Lower lobe of right lung (tissue), 2 donors: ENCODE data around the gene VIPR2. TPM values are rescaled to one million over a fixed set of nuclear protein-coding genes. Genes with fewer than 3 reads are reported as not detected.

Experiments used
- ATAC-seq, 2 donors: fragments of 200-7000 bp; cut with Tn5 transposase; one replicate each; pipeline ENCODE4 v1.9.1; 2020 to 2022; ENCODE audit warnings: mild to moderate bottlenecking in 2 of 2, moderate library complexity in 2 of 2
- DNase-seq: peaks from one replicate; pipeline ENCODE4 v3.0.0-alpha.2; 2020
- H3K27ac ChIP-seq: fragments of 200-600 bp; one replicate; pipeline ENCODE4 v1.8.0; 2022
- H3K27me3 ChIP-seq: fragments of 200-600 bp; one replicate; pipeline ENCODE4 v1.8.0; 2022; ENCODE audit warnings: low read depth
- H3K36me3 ChIP-seq: fragments of 200-600 bp; one replicate; pipeline ENCODE4 v1.8.0; 2022; ENCODE audit warnings: mild to moderate bottlenecking
- H3K4me1 ChIP-seq: fragments of 200-600 bp; one replicate; pipeline ENCODE4 v1.8.0; 2022
- H3K4me3 ChIP-seq: fragments of 200-600 bp; one replicate; pipeline ENCODE4 v1.8.0; 2022; ENCODE audit warnings: mild to moderate bottlenecking
- H3K9me3 ChIP-seq: fragments of 200-600 bp; one replicate; pipeline ENCODE4 v1.8.0; 2022
- CTCF ChIP-seq: fragments of 200-600 bp; IDR thresholded peaks from one replicate; pipeline ENCODE4 v1.8.0; 2022; ENCODE audit warnings: antibody characterized with exemption, mild to moderate bottlenecking
- intact Hi-C: fragments of 100-400 bp; cut with DNase I; formaldehyde crosslinking; loops from one replicate; pipeline ENCODE4 v1.11.0; 2022
- total RNA-seq: library from RNA; stranded (reverse); fragmentation: NEBNext Ultra II Directional; extraction: Animal tissue kit (Norgen Biotek cat#: 25700); gene quantifications from one replicate; pipeline ENCODE4 v1.2.1, GENCODE V29; 2021
- donor health status: DM: no; HTN: yes; CAD: no; lungs with severe emphysema.

Gene VIPR2
- total RNA-seq, 1 donor from 2014 or later, result 0.80 TPM

GRCh38 chr7:159156436-159157245 lies 12.0 kb upstream of the VIPR2 start:
- Histone ChIP-seq H3K27me3 (peaks cover 2% of the 10 kb centered on the region), H3K4me3 (no peak overlapping the region), H3K9me3 (no peaks in the 10 kb centered on the region), H3K4me1 (no peaks in the 10 kb centered on the region), H3K27ac (no peak overlapping the region), H3K36me3 (no peaks in the 10 kb centered on the region)
- no peak for DNase-seq
- intact Hi-C loops, result no loop called here
- no peak for TF ChIP-seq CTCF
- no peak for ATAC-seq

- no peak for TF ChIP-seq CTCF
- ATAC-seq (no peak), DNase-seq (no peak)
- intact Hi-C loops, result no loop called here
- no peaks in the 10 kb centered on the region for H3K36me3 ChIP-seq
- H3K4me3 ChIP-seq, result no peak overlapping the region
- H3K27me3 ChIP-seq, result peaks cover 2% of the 10 kb centered on the region
- H3K27ac ChIP-seq, result no peak overlapping the region
- no peaks in the 10 kb centered on the region for H3K4me1 ChIP-seq
- H3K9me3 ChIP-seq, result no peaks in the 10 kb centered on the region
Observed at GRCh38 chr7:159155410-159155809, 10.7 kb upstream of the VIPR2 start.

GRCh38 chr7:159154243-159154642 lies 9.6 kb upstream of the VIPR2 start:
- ATAC-seq, result no peak
- intact Hi-C loops, result no loop called here
- Histone ChIP-seq H3K4me1 (no peaks in the 10 kb centered on the region), H3K36me3 (no peaks in the 10 kb centered on the region), H3K4me3 (no peak overlapping the region), H3K9me3 (no peaks in the 10 kb centered on the region), H3K27me3 (peaks cover 2% of the 10 kb centered on the region), H3K27ac (no peak overlapping the region)
- no peak for DNase-seq
- TF ChIP-seq CTCF, result no peak

DNA sequence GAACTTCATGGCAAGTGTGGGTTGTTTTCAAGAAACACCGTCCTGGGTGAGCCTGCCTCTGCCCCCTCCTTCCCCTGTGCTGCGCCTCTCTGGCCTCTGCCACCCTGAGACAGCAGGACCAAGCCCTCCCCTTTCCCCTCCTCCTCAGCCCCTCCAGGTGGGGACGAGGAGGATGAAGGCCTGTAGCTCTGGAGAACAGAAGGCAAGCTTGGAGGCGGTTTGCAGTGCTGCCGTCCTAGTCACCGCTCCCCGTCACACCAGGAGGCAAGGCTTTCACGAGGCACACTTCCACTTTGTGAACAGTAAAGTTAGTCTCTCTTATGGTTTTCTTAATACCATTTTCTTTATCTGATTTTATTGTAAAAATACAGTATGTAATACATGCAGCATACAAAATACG lies 8.8 kb upstream of the VIPR2 start:
- no peaks in the 10 kb centered on the region for H3K36me3 ChIP-seq
- H3K9me3 ChIP-seq, result no peaks in the 10 kb centered on the region
- H3K27me3 ChIP-seq, result no peaks in the 10 kb centered on the region
- no peak for ATAC-seq
- TF ChIP-seq CTCF, result no peak
- H3K27ac ChIP-seq, result no peak overlapping the region
- DNase-seq, result no peak
- H3K4me3 ChIP-seq, result no peak overlapping the region
- H3K4me1 ChIP-seq, result no peaks in the 10 kb centered on the region
- intact Hi-C loops, result no loop called here

GRCh38 chr7:159152816-159153215 lies 8.1 kb upstream of the VIPR2 start:
- no peak for TF ChIP-seq CTCF
- Histone ChIP-seq H3K27ac (no peak overlapping the region), H3K4me3 (no peak overlapping the region), H3K4me1 (no peaks in the 10 kb centered on the region), H3K36me3 (no peaks in the 10 kb centered on the region), H3K27me3 (no peaks in the 10 kb centered on the region), H3K9me3 (no peaks in the 10 kb centered on the region)
- no peak for DNase-seq
- no peak for ATAC-seq
- intact Hi-C loops, result no loop called here
